Glomerular visceral epithelial cell (primary cell): ENCODE data around the gene IFRD2.
"Not testable (repeated sequence)": the region's sequence is repeated elsewhere in the genome, so short reads cannot be mapped to it uniquely, and the experiment has no call there.

ENCODE experiments used
- DNase-seq: peaks from one replicate; pipeline ENCODE4 v3.0.0-alpha.2; 2016; ENCODE audit errors: extremely low spot score

The IFRD2 gene

GRCh38 chr3:50268276-50268675, 24.0 kb downstream of the IFRD2 start:
- no peak for DNase-seq

- DNase-seq = no peak
Measured at GRCh38 chr3:50267280-50267913, 24.8 kb downstream of the IFRD2 start.

- DNase-seq = no peak
Measured at GRCh38 chr3:50266836-50267235, 25.4 kb downstream of the IFRD2 start.

GRCh38 chr3:50266017-50266416, 26.2 kb downstream of the IFRD2 start:
- DNase-seq = no peak

GRCh38 chr3:50265571-50265970, 26.7 kb downstream of the IFRD2 start:
- no peak for DNase-seq

GRCh38 chr3:50264964-50265485, 27.2 kb downstream of the IFRD2 start:
- no peak for DNase-seq

- peak; percentile 98 for DNase-seq
Measured at GRCh38 chr3:50264383-50264963, 27.8 kb downstream of the IFRD2 start.

- no peak for DNase-seq
Measured at GRCh38 chr3:50263478-50264382, 28.5 kb downstream of the IFRD2 start.

GRCh38 chr3:50262778-50263177, 29.5 kb downstream of the IFRD2 start:
- DNase-seq = no peak

GRCh38 chr3:50262200-50262599, 30.0 kb downstream of the IFRD2 start:
- DNase-seq = not testable (repeated sequence)

- no peak for DNase-seq
Measured at GRCh38 chr3:50261505-50261904, 30.7 kb downstream of the IFRD2 start.

GRCh38 chr3:50260942-50261441, 31.2 kb downstream of the IFRD2 start:
- DNase-seq = no peak

- peak; percentile 91 for DNase-seq
Measured at GRCh38 chr3:50260027-50260941, 31.9 kb downstream of the IFRD2 start.

- no peak for DNase-seq
Measured at GRCh38 chr3:50259432-50260026, 32.7 kb downstream of the IFRD2 start.

- DNase-seq = no peak
Measured at GRCh38 chr3:50258979-50259378, 33.2 kb downstream of the IFRD2 start.

GRCh38 chr3:50258029-50258680, 34.1 kb downstream of the IFRD2 start:
- no peak for DNase-seq

- DNase-seq = peak; percentile 51
Measured at GRCh38 chr3:50256978-50257890, 35.0 kb downstream of the IFRD2 start.

- DNase-seq = no peak
Measured at GRCh38 chr3:50255251-50255615, 37.0 kb downstream of the IFRD2 start.

- no peak for DNase-seq
Measured at GRCh38 chr3:50254577-50255250, 37.5 kb downstream of the IFRD2 start.
